HG02678 (cell line): ENCODE data around the gene KIFAP3.

Experiments used
- ATAC-seq: cut with Tn5 transposase; IDR thresholded peaks from one replicate; pipeline ENCODE4 v1.9.1; 2021; ENCODE audit warnings: mild to moderate bottlenecking, moderate library complexity; ENCODE audit not compliant: unreplicated experiment

The KIFAP3 gene

GRCh38 chr1:169999331-169999741 is 75.2 kb downstream of the KIFAP3 start:
- no peak for ATAC-seq

DNA sequence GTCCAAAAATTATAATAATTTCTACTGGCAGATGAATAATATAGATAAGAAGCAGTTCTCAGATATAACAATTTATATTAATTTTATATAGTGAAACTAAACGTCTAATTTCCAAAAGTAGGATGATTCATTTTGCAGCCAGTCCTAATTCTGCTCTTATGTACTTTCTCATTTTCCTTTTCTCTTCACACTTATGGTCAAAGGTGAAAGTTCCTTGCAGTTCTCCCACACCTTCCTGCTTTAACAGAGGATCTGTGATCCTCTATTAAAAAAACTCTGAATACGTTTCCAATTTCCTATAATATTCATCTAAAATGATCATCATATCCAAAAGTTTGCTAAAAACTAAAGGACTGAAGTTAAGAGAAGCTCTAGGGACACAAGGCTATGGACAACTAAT is 78.5 kb downstream of the KIFAP3 start:
- ATAC-seq: no peak

GRCh38 chr1:169989246-169989645 is 85.2 kb downstream of the KIFAP3 start:
- no peak for ATAC-seq

DNA sequence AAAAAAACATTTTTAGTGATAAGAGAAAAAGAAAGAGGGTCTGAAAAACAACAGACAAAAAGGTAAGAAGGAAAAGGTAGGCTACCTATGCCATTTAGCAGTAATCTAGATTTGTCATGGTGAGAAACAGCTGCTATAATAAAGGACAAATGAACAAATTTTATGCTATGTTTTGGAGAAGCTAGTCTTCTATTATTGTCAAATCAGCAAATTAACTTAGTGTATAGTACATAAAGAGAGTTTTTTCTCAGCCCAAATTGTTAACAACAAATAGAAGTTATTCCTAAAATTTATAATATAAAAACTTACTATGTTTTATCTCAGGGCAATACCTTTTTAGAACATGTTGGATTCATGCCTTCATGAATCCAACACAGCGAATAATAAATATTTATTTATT is 88.7 kb downstream of the KIFAP3 start:
- ATAC-seq: no peak

DNA sequence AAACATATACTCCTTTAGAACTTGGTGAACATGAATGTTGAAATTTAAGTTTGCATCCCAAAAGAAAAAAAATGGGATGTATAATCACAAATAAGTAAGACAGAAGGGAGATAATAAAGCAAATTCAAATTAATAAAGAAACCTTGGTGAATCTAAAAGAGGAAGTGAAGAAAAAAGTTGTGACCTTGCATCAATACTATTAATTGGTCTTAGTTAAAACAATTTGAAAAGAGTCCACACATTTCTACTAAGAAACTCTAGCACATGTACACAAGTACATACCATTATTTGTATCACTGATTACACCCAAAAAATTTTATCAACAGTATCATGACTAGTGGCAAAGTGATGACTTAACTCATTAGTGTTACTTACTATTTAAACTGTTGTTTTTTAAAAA is 100.4 kb downstream of the KIFAP3 start:
- no peak for ATAC-seq

- ATAC-seq: no peak
Observed at GRCh38 chr1:169970114-169970513, 104.4 kb downstream of the KIFAP3 start.

DNA sequence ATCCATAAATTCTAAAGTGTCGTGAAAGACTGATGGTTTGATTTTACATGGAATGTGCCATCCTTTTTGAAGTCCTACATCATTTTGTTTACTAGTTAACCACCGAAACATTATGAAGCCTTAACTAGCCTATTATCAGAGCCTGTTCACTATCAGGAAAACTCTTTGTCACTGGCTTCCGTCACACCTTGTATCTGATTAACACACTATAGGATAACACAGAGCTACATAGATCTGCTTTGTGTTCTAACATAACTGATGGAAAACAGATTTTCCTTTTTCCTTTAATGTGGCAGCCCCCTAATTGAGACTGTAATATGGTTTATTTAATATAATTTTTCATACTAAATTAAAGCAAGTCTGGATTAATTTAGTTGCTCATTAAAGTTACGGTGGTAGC is 106.3 kb downstream of the KIFAP3 start:
- ATAC-seq: no peak

DNA sequence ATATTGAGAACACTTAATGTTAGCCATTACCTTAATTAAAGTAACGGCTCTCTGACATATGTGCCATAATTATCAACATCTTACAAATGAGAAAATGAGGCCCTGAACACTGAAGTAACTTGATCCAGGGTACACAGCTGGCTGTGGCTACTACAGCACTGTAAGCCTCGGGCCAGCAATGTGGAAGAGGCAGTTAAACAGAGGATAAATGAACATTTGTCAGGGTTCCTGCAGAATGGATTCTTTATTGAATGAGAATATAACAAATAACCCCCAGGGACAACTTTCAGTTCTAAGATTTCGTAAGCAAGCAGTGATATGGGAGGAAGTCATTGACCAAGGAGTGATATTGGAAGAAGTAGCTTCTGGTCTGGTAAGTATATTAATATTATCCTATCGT is 110.3 kb downstream of the KIFAP3 start:
- no peak for ATAC-seq

DNA sequence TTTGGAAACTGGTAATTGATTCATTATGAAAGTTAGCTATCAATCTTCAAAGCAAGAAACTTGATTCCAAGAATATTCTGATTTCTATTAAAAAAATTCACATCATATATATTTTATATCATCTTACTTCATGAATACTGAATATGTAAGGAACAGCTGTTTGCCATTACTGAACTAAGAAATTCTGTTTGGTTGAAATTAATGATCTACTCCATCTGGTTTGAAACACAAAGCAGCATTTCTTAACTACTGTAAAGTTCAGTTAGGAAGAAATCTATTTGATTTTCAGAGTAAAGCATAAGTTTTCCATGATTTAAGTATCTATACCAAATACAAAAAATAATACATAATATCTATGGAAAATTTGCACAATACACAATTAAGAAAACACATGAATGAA is 114.8 kb downstream of the KIFAP3 start:
- ATAC-seq: no peak

DNA sequence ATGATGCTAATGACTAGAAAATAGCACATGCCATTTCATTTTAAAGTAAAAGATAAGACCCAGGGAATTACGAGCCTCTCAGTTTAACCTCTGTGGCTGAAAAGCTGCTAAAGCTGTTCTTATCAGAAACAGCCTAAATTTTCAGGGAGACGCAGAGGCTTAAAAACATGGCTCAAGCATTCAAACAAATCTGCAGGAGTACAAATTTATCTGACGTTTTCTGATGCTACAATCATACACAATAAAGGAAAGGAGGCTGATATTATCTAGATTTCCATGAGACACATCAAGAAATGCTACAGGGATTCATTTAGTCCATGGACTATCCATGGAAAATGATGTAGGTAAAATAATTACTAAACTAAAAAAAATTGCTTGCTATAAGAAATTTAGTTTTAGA is 115.5 kb downstream of the KIFAP3 start:
- ATAC-seq: no peak

GRCh38 chr1:169957884-169958283 is 116.6 kb downstream of the KIFAP3 start:
- ATAC-seq: no peak

DNA sequence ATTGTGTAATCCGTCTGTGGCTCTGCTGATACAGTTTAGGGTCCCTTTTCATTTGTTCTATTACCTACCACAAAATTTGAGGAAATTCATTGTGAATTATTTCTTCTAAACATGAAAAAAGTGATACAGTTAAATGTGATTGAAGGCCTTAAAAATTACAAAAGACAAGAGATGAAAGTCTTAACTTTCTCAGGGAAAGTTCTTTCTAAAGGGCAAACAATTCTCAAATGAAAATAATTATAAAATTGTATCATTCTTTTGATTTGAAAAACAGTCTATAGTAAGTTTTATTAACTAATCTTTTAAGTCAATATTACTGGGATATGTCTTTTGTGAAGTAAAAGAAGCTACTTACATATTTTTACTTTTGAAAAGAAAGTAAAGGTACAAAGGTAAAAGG is 123.4 kb downstream of the KIFAP3 start:
- no peak for ATAC-seq

GRCh38 chr1:169949139-169949538 is 125.4 kb downstream of the KIFAP3 start:
- ATAC-seq: no peak

- ATAC-seq: no peak
Observed at GRCh38 chr1:169946206-169946605, 128.3 kb downstream of the KIFAP3 start.

GRCh38 chr1:169945181-169945580 is 129.3 kb downstream of the KIFAP3 start:
- no peak for ATAC-seq

GRCh38 chr1:169944621-169945020 is 129.9 kb downstream of the KIFAP3 start:
- ATAC-seq: no peak

DNA sequence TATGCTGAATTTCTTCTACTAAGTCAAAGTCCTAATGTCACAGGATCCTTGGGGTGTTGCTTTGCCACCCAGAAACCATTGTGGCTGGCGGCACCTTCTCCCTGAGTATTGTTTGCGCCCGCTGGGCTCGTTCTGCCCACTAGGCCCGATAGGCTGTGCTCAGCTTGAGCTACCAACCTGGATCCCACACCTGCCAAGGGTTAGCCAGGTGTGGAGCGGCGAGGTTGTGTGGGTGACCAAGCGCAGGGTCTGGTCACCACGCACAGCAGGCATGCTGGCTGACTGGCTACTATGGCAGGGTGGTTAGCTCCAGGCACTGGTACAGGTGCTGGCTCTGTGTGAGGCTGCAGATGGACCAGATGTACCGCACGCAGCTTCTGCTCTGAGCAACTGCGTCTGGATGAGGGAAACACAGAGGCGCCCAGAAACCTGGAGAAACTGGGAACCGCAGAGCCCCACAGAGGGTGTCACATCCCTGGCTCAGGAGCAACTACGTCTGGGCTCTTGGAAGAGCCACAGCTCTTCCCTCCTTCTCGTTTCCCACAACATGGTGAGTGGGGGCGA is 130.4 kb downstream of the KIFAP3 start:
- ATAC-seq: no peak

GRCh38 chr1:169941982-169942830 is 132.3 kb downstream of the KIFAP3 start:
- no peak for ATAC-seq

DNA sequence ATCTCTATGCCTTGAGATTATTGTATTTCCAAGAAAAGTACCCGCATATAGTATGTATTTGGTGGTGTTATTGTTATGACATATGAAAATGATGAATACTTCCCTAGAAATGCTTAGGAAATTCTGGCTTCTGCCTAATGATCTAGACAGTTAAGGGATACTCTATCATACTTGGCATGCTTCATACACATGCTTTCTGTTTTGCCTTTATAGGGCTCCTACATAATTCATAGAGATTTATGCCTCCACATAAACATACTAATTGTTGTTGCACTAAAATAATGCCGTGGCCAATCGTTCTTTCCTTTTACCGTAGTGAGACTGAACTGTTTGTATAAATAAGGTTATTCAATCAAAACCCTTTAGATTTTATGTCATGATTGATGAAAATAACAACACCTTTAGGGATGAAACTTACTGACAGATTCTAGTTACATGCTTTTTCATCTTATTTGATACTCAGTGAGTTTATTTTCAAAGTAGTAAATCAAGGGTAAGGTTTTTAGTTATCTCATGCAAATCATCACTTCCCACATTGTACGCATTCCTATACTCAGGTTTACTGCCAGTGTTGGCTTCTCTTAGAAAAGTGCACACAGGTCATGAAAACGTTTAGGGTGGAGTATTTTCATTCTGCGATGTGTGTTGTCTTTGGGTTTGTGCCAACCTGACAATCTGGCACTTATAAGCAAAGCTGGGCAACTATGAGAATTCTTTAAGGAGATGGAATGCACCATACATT is 140.3 kb downstream of the KIFAP3 start:
- ATAC-seq: no peak

- no peak for ATAC-seq
Observed at GRCh38 chr1:169931795-169932231, 142.7 kb downstream of the KIFAP3 start.

- ATAC-seq: no peak
Observed at GRCh38 chr1:169929210-169929526, 145.3 kb downstream of the KIFAP3 start.
